Measurements from ENCODE around the gene ZSCAN9.

ZSCAN9 gene

DNA sequence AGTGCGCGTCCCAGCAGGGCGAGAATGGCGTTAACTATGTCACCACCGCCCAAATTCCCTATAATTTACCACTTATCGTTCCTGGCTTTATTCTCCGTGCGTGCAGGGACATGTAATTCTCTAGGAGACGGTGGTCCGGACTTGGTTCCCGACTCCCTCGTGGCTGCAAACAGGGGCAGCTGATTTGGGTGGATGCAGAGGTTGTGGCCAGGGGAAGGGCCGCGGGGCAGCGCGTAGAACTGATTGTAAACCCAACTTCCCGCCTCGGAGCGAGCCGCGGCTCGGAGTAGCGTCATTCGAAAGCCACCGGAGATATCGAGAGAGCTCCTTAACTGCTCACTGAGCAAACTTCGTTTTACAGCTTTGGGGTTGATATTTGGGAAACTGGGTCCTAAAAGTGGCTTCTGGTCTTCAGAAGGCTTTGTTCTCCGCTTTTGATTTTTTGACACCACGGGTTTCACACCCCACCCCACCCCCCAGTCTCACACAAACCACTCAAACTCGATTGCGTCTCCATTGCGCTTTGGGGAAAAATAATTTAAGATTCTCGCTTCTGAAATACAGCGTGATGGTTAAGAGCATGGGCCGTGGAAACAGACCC lies 17.5 kb upstream of the ZSCAN9 start:
- Histone ChIP-seq H3K9me3 (ENCODE audit: control insufficient read depth in 5 of 5, low read length in 5 of 5) (peaks cover 0 to 12% (median 0%) of the 10 kb centered on the region in 5 donors), H3K4me3 (ENCODE audit: low read depth in 1 of 5, low read length in 5 of 5) (peak overlapping the region; percentile 55 to 63 (median 59)), H3K36me3 (ENCODE audit: control insufficient read depth in 5 of 5, insufficient read depth in 5 of 5, low read length in 5 of 5) (no peaks in the 10 kb centered on the region), H3K9ac (ENCODE audit: low read length in 5 of 5) (peak overlapping the region in 1 of 5 donors; percentile 56), H3K27ac (ENCODE audit: low read depth, low read length) (no peak overlapping the region), H3K4me1 (ENCODE audit: control insufficient read depth in 5 of 5, insufficient read depth in 5 of 5, low read length in 5 of 5) (peaks cover 0 to 22% (median 17%) of the 10 kb centered on the region in 5 donors), H3K27me3 (ENCODE audit: control insufficient read depth in 5 of 5, insufficient read depth in 4 of 5, low read length in 5 of 5) (peaks cover 35 to 54% (median 40%) of the 10 kb centered on the region in 5 donors)

DNA sequence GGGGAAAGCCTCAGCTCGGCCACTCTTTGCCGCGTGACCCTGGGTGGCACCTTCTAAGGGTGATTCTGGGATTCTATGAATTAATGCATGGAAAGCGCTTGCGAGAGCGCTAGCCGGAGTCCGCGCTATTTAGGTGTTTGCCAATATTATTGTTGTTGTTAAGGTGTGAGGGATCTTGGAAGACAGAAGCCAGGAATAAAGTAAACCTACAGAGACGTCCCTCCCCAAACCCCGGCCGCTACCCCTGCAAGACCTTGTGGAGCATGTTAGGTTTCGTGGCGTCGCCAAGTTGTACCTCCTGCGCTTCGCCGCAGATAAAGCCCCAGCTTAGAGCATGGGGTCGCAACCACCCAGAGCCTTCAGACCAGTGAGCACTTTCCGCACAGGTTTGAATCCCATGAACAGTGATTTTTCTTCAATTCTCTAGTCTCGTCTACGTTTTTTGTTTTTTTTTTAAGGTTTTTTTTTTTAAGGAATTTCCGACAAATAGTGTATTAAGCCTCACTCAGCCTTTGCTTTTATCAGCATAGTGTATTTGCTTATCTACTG lies 16.9 kb upstream of the ZSCAN9 start:
- no peak overlapping the region for H3K9ac ChIP-seq (ENCODE audit: low read length in 5 of 5)
- H3K9me3 ChIP-seq (ENCODE audit: control insufficient read depth in 5 of 5, low read length in 5 of 5): peaks cover 0 to 9% (median 0%) of the 10 kb centered on the region in 5 donors
- H3K4me1 ChIP-seq (ENCODE audit: control insufficient read depth in 5 of 5, insufficient read depth in 5 of 5, low read length in 5 of 5): peaks cover 2 to 26% (median 23%) of the 10 kb centered on the region in 5 donors
- H3K27me3 ChIP-seq (ENCODE audit: control insufficient read depth in 5 of 5, insufficient read depth in 4 of 5, low read length in 5 of 5): peaks cover 35 to 58% (median 45%) of the 10 kb centered on the region in 5 donors
- H3K36me3 ChIP-seq (ENCODE audit: control insufficient read depth in 5 of 5, insufficient read depth in 5 of 5, low read length in 5 of 5): no peaks in the 10 kb centered on the region
- H3K27ac ChIP-seq (ENCODE audit: low read depth, low read length): no peak overlapping the region
- peak overlapping the region; percentile 55 to 63 (median 59) for H3K4me3 ChIP-seq (ENCODE audit: low read depth in 1 of 5, low read length in 5 of 5)

DNA sequence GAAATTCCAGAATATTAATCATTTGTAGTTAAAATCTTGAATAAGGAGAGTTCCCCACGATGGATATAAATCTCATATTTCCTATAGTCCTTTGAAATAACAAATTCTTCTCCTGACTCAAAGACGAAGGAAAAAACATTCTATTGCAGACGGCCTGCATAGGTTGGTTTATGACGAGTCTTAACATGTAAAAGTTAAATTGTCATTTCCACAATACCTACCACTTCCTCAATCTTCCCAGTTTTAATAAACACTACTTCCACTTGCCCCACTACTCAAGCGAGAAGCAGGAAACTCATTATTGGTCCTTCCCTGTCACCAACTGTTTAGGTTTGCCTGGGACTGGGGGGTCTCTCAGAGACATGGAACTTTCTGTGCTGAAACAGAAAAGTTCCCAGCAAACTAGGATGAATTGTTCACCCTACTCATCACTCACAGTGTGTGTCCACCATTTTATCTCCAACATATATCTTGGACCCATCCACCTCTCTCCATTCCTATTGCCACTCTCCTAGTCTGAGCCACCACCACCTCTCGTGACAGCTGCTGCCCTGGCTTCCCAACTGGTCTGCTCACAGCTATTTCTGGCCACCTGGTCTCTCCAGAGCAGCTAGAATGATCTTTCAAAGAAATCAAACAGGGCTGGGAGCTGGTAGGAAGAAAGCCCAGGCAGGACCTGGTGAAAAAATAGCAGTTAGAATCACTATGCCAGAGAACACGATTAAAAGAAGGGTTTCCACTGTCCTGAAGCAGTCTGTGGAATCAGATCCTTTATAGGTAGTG lies 15.1 kb upstream of the ZSCAN9 start:
- peaks cover 0 to 3% (median 0%) of the 10 kb centered on the region in 5 donors for H3K9me3 ChIP-seq (ENCODE audit: control insufficient read depth in 5 of 5, low read length in 5 of 5)
- peaks cover 35 to 64% (median 49%) of the 10 kb centered on the region in 5 donors for H3K27me3 ChIP-seq (ENCODE audit: control insufficient read depth in 5 of 5, insufficient read depth in 4 of 5, low read length in 5 of 5)
- H3K9ac ChIP-seq (ENCODE audit: low read length in 5 of 5): no peak overlapping the region
- H3K4me1 ChIP-seq (ENCODE audit: control insufficient read depth in 5 of 5, insufficient read depth in 5 of 5, low read length in 5 of 5): peaks cover 2 to 26% (median 23%) of the 10 kb centered on the region in 5 donors
- H3K27ac ChIP-seq (ENCODE audit: low read depth, low read length): no peak overlapping the region
- no peaks in the 10 kb centered on the region for H3K36me3 ChIP-seq (ENCODE audit: control insufficient read depth in 5 of 5, insufficient read depth in 5 of 5, low read length in 5 of 5)
- no peak overlapping the region for H3K4me3 ChIP-seq (ENCODE audit: low read depth in 1 of 5, low read length in 5 of 5)

DNA sequence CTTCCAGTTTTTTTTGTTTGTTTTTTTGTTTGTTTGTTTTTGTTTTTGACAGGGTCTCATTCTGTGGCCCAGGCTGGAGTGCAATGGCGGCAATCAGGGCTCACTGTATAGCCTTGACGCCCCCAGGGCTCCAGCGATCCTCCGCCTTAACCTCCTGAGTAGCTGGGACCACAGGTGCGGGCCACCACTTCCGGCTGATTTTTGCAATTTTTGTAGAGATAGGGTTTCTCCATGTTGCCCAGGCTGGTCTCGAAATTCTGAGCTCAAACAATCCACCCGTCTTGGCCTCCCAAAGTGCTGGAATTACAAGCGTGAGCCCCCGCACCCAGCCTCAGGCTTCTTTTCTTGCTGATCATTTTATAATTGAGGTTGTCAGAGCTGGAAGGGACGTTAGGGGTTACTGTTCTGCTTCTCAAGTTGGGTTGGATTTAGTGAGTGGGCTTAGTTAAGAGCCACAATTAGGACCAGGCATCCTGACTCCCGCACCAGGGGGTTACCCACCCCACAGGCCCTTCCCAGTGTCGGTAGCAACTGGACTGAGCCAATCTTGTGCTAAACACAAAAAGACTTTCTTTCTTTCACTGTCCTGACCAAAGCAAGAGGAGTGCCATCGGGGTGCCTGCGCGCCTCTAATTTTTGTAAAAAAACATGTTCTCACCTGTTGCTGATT lies 13.1 kb upstream of the ZSCAN9 start:
- Histone ChIP-seq H3K4me3 (ENCODE audit: low read depth in 1 of 5, low read length in 5 of 5) (peak overlapping the region in 4 of 5 donors; percentile 51 to 56 (median 54)), H3K9ac (ENCODE audit: low read length in 5 of 5) (peak overlapping the region in 2 of 5 donors; percentile 5 to 64), H3K27ac (ENCODE audit: low read depth, low read length) (no peak overlapping the region), H3K9me3 (ENCODE audit: control insufficient read depth in 5 of 5, low read length in 5 of 5) (peaks cover 0 to 2% (median 0%) of the 10 kb centered on the region in 5 donors), H3K36me3 (ENCODE audit: control insufficient read depth in 5 of 5, insufficient read depth in 5 of 5, low read length in 5 of 5) (no peaks in the 10 kb centered on the region), H3K4me1 (ENCODE audit: control insufficient read depth in 5 of 5, insufficient read depth in 5 of 5, low read length in 5 of 5) (peaks cover 2 to 26% (median 22%) of the 10 kb centered on the region in 5 donors), H3K27me3 (ENCODE audit: control insufficient read depth in 5 of 5, insufficient read depth in 4 of 5, low read length in 5 of 5) (peaks cover 34 to 64% (median 54%) of the 10 kb centered on the region in 5 donors)

DNA sequence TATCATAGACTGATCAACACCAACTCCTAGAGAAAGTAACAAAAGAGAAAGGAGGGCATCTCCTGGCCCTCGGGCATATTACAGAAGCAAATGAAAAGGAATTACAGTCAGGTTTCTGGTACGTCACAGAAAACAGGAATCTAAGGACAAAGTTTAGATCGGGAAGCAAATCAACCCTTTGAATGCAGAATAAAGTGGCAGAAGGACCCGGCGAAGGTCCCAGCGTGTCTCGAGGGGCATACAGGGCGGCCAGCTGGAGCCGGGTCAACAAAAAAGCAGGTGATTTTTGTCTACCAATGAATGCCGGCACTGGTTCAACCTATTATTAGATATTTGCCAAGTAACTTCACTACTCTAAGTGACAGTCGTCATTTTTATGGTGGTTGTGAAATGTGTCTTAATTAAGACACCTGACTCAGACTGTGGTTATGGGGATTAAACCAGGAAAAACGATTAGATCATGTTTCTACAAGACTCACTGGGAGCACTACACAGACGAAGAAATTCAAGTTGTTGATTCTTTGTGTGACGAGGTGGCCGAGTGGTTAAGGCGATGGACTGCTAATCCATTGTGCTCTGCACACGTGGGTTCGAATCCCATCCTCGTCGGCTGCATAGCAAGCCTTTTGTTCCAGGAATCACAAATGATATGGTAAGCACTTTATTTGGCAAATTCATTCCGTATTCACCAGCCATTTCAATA lies 12.4 kb upstream of the ZSCAN9 start:
- H3K4me3 ChIP-seq (ENCODE audit: low read depth in 1 of 5, low read length in 5 of 5): peak overlapping the region; percentile 11 to 56 (median 54)

DNA sequence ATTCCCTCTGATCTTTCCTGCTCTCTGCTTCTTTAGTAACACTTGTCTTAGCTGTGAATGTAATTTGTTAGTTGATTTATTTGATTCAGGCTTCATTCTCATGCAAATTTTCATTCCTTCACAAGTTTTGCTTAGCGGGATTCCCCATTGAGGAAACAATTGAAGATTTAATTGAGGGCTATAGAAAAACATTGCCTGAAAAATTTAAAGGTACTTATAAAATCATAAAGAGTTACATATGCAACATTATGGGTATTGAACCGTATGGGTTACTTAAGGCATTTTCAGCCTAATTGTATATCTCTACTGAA lies 11.9 kb upstream of the ZSCAN9 start:
- peaks cover 2 to 22% (median 16%) of the 10 kb centered on the region in 5 donors for H3K4me1 ChIP-seq (ENCODE audit: control insufficient read depth in 5 of 5, insufficient read depth in 5 of 5, low read length in 5 of 5)
- H3K27me3 ChIP-seq (ENCODE audit: control insufficient read depth in 5 of 5, insufficient read depth in 4 of 5, low read length in 5 of 5): peaks cover 22 to 52% (median 42%) of the 10 kb centered on the region in 5 donors
- no peaks in the 10 kb centered on the region for H3K36me3 ChIP-seq (ENCODE audit: control insufficient read depth in 5 of 5, insufficient read depth in 5 of 5, low read length in 5 of 5)
- H3K9me3 ChIP-seq (ENCODE audit: control insufficient read depth in 5 of 5, low read length in 5 of 5): no peaks in the 10 kb centered on the region
- H3K4me3 ChIP-seq (ENCODE audit: low read depth in 1 of 5, low read length in 5 of 5): peak overlapping the region in 2 of 5 donors; percentile 51 to 56
- H3K27ac ChIP-seq (ENCODE audit: low read depth, low read length): no peak overlapping the region
- H3K9ac ChIP-seq (ENCODE audit: low read length in 5 of 5): no peak overlapping the region

More for the DNA sequence above, 12.4 kb upstream of the ZSCAN9 start:
- Histone ChIP-seq H3K9me3 (ENCODE audit: control insufficient read depth in 5 of 5, low read length in 5 of 5) (no peaks in the 10 kb centered on the region), H3K27ac (ENCODE audit: low read depth, low read length) (no peak overlapping the region), H3K27me3 (ENCODE audit: control insufficient read depth in 5 of 5, insufficient read depth in 4 of 5, low read length in 5 of 5) (peaks cover 27 to 57% (median 47%) of the 10 kb centered on the region in 5 donors), H3K36me3 (ENCODE audit: control insufficient read depth in 5 of 5, insufficient read depth in 5 of 5, low read length in 5 of 5) (no peaks in the 10 kb centered on the region), H3K4me1 (ENCODE audit: control insufficient read depth in 5 of 5, insufficient read depth in 5 of 5, low read length in 5 of 5) (peaks cover 2 to 22% (median 15%) of the 10 kb centered on the region in 5 donors), H3K9ac (ENCODE audit: low read length in 5 of 5) (peak overlapping the region in 2 of 5 donors; percentile 5 to 64)

DNA sequence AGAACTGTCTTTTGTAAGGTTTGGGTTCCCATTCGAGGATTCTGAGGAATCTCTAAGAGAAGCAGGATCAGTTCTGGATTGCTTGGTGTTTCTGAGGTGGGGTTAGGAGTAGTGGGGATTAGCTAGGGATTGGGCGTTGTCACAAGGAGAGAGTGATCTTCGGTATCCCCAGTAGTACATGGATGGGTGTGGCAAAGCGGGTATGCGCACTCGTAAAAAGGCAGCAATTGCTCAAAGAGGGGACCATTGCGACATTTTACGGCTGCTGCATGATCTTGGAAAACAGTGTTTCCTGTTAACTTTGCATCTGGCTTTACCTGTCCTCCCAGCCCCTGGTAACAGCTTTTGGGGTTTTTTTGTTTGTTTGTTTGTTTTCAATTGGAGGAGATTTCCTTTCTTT lies 9.7 kb upstream of the ZSCAN9 start:
- Histone ChIP-seq H3K9me3 (ENCODE audit: control insufficient read depth in 5 of 5, low read length in 5 of 5) (no peaks in the 10 kb centered on the region), H3K9ac (ENCODE audit: low read length in 5 of 5) (no peak overlapping the region), H3K27me3 (ENCODE audit: control insufficient read depth in 5 of 5, insufficient read depth in 4 of 5, low read length in 5 of 5) (peaks cover 8 to 32% (median 31%) of the 10 kb centered on the region in 5 donors), H3K36me3 (ENCODE audit: control insufficient read depth in 5 of 5, insufficient read depth in 5 of 5, low read length in 5 of 5) (no peaks in the 10 kb centered on the region), H3K27ac (ENCODE audit: low read depth, low read length) (no peak overlapping the region), H3K4me1 (ENCODE audit: control insufficient read depth in 5 of 5, insufficient read depth in 5 of 5, low read length in 5 of 5) (peaks cover 4 to 30% (median 24%) of the 10 kb centered on the region in 5 donors), H3K4me3 (ENCODE audit: low read depth in 1 of 5, low read length in 5 of 5) (no peak overlapping the region)

DNA sequence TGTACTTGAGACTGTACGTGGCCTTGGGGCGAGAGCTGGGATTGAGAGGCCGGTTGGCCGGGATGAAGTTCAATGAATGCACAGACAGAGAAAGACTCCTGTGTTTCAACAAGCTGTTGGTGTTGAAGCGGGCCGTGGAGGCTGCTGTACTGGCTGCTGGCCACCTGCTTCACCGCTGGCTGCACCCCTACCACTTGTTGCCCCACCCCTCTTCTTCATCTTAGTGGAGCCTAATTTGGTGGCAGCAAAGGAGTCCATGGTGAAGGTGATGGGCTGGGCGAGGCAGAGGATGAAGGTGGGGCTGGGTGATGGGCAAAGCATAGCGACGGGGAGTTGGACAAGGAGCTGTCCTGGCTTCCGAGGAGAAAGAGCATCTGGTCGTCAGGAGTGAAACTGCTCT lies 7.2 kb upstream of the ZSCAN9 start:
- Histone ChIP-seq H3K4me1 (ENCODE audit: control insufficient read depth in 5 of 5, insufficient read depth in 5 of 5, low read length in 5 of 5) (peaks cover 3 to 19% (median 15%) of the 10 kb centered on the region in 5 donors), H3K9ac (ENCODE audit: low read length in 5 of 5) (no peak overlapping the region), H3K27ac (ENCODE audit: low read depth, low read length) (no peak overlapping the region), H3K4me3 (ENCODE audit: low read depth in 1 of 5, low read length in 5 of 5) (peak overlapping the region; percentile 67 to 77 (median 71)), H3K9me3 (ENCODE audit: control insufficient read depth in 5 of 5, low read length in 5 of 5) (no peaks in the 10 kb centered on the region), H3K36me3 (ENCODE audit: control insufficient read depth in 5 of 5, insufficient read depth in 5 of 5, low read length in 5 of 5) (no peaks in the 10 kb centered on the region), H3K27me3 (ENCODE audit: control insufficient read depth in 5 of 5, insufficient read depth in 4 of 5, low read length in 5 of 5) (peaks cover 0 to 26% (median 16%) of the 10 kb centered on the region in 5 donors)

All from subcutaneous abdominal adipose tissue (tissue), 5 donors.